HG02588 (cell line): ENCODE measurements around the gene HNRNPK.
A peak's percentile ranks its signal among the peaks of the same experiment; 100 is the strongest.
"Not testable (repeated sequence)": the region's sequence is repeated elsewhere in the genome, so short reads cannot be mapped to it uniquely, and the experiment has no call there.

Experiments used
- ATAC-seq: cut with Tn5 transposase; IDR thresholded peaks from one replicate; pipeline ENCODE4 v1.9.1; 2021; ENCODE audit warnings: mild to moderate bottlenecking, moderate library complexity; ENCODE audit not compliant: unreplicated experiment

The HNRNPK gene

GRCh38 chr9:83978992-83979811, 813 bp downstream of the HNRNPK start:
- no peak for ATAC-seq

GRCh38 chr9:83977196-83977595, 2.8 kb downstream of the HNRNPK start:
- no peak for ATAC-seq

GRCh38 chr9:83976372-83976771, 3.6 kb downstream of the HNRNPK start:
- no peak for ATAC-seq

GRCh38 chr9:83975300-83975699, 4.7 kb downstream of the HNRNPK start:
- ATAC-seq: no peak

- ATAC-seq: no peak
These were observed 7.7 kb downstream of the HNRNPK start for GRCh38 chr9:83972286-83972685.

- no peak for ATAC-seq
These were observed 8.5 kb downstream of the HNRNPK start for GRCh38 chr9:83971485-83971884.

- no peak for ATAC-seq
These were observed 10.4 kb downstream of the HNRNPK start for GRCh38 chr9:83969602-83970001.

GRCh38 chr9:83967073-83967472, 12.9 kb downstream of the HNRNPK start:
- no peak for ATAC-seq

GRCh38 chr9:83966209-83966582, 13.8 kb downstream of the HNRNPK start:
- no peak for ATAC-seq

- ATAC-seq: no peak
These were observed 14.4 kb downstream of the HNRNPK start for GRCh38 chr9:83965350-83966208.

GRCh38 chr9:83964973-83965349, 15.1 kb downstream of the HNRNPK start:
- no peak for ATAC-seq

GRCh38 chr9:83962165-83962564, 17.9 kb downstream of the HNRNPK start:
- no peak for ATAC-seq

GRCh38 chr9:83960991-83961390, 19.0 kb downstream of the HNRNPK start:
- no peak for ATAC-seq

GRCh38 chr9:83959061-83959460, 21.0 kb downstream of the HNRNPK start:
- ATAC-seq: no peak

- no peak for ATAC-seq
These were observed 22.8 kb downstream of the HNRNPK start for GRCh38 chr9:83957248-83957513.

- peak; percentile 85 for ATAC-seq
These were observed 23.4 kb downstream of the HNRNPK start for GRCh38 chr9:83956436-83957247.

GRCh38 chr9:83956086-83956435, 24.0 kb downstream of the HNRNPK start:
- ATAC-seq: peak; percentile 54

- ATAC-seq: not testable (repeated sequence)
These were observed 31.9 kb downstream of the HNRNPK start for GRCh38 chr9:83948096-83948495.

GRCh38 chr9:83940590-83941303, 39.3 kb downstream of the HNRNPK start:
- no peak for ATAC-seq

GRCh38 chr9:83937861-83938455, 42.1 kb downstream of the HNRNPK start:
- ATAC-seq: no peak

- no peak for ATAC-seq
These were observed 43.5 kb downstream of the HNRNPK start for GRCh38 chr9:83936523-83936922.
